ENCODE data around the gene IGFBP3. TPM values are rescaled to one million over a fixed set of nuclear protein-coding genes. Genes with fewer than 3 reads are reported as not detected.
A peak's percentile ranks its signal among the peaks of the same experiment; 100 is the strongest.

IGFBP3 gene
- polyA plus RNA-seq, 1 donor, result 62.6 TPM

DNA sequence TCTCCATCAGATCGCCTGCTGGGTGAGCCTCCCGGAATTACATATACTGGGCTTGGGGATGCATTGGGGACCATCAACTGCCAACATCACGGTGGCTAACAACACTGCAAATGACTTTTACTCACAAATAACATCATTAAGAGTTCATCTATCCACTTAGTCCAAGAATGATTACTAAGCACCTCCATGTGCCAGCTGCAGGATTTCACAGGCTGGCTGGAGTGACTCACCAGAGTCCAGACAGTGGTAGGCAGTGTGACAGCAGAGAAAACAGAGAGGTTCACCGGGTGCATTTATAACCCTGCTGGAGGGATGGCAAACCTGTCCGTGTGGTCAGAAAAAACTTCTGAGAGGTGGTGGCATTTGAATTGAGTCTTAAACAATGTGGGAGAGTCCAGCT is 3.2 kb upstream of the IGFBP3 start:
- DNase-seq, result no peak

- no peak for DNase-seq
Measured at GRCh38 chr7:45923818-45924217, 2.7 kb upstream of the IGFBP3 start.

DNA sequence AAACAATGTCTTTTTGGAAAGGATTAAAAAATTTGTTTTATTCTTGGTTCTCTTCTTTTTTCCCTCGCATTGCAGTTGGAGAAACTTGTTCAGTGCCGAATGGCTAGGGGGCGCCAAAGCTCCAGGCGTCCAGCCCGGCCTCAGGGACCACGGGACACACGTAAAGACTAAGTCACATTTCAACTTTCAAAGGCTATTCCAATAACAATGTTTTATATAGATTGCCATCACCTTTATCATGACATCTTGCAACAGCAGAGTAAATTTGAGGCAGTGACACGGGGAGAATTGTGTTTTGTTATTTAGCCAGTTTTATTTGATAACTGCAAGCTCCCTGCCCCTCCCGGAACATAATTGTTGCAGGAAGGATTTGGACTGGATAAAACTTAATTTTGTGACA is 2.2 kb upstream of the IGFBP3 start:
- DNase-seq, result peak; percentile 72

GRCh38 chr7:45922810-45923209 is 1.7 kb upstream of the IGFBP3 start:
- DNase-seq, result peak; percentile 10

- DNase-seq, result peak; percentile 82
Measured at GRCh38 chr7:45921699-45922519, 837 bp upstream of the IGFBP3 start.

GRCh38 chr7:45921381-45921698 is 268 bp upstream of the IGFBP3 start:
- DNase-seq, result no peak

- DNase-seq, result peak; percentile 10
Measured at GRCh38 chr7:45919993-45920459, 1.0 kb downstream of the IGFBP3 start.

DNA sequence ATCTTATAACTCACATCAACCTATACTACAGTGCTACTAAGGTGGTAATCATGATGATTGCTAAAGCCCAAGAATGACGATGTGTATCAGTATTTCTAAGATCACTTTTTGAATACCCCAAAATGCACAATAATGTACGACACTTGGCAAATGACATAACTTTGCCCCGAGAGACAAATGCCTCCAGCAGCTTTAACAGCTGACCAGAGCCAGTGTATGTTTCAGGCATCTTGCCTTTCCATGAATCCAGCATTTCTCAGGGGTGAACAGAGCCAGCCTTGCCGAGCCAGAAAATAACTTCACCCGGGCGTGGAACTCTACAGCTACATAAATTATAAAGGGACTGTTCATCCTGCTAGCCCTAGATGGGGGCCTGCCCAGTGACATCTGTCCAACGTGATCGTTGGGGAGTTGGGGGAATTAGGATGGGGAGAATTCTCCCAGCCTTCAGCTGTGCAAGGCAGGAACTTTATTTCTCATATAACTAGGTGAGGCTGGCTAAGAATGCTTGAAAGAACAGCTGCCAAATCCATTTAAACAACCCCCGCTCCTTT is 1.8 kb downstream of the IGFBP3 start:
- DNase-seq, result no peak

- DNase-seq, result no peak
Measured at GRCh38 chr7:45918556-45918955, 2.5 kb downstream of the IGFBP3 start.

DNA sequence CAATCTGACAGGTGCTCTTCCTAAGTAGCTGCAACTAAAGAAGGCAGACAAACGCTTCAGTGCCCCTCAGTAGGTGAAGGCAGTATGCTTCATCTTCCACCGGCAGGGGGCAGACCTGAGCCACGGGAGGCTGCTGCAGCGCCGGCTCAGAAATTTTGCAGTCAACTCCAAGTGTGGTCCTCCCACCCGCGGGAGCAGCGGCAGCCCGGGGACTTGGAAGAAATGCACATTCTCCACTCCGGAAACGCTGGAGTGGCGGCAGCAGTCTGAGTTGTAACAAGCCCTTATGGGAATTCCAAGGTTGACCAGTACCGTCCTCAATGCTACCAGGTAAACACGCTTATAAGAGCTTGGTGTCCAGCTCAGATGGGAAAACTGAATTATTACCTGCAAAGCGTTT is 3.4 kb downstream of the IGFBP3 start:
- DNase-seq, result peak; percentile 67

DNA sequence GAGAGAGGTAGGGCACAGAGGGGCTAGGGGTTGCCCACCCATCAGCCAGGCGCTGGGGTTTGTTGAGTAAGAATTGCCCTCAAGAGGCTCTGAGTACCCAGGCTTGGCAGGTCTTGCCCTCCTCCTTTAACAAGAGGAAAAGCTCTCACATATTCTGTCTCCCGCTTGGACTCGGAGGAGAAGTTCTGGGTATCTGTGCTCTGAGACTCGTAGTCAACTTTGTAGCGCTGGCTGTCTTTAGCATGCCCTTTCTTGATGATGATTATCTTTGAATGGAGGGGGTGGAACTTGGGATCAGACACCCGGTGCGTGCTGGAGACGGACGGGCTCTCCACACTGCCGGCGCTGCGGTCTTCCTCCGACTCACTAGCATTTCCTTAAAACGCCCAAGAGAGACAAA is 4.0 kb downstream of the IGFBP3 start:
- DNase-seq, result no peak

- DNase-seq, result no peak
Measured at GRCh38 chr7:45915606-45916005, 5.5 kb downstream of the IGFBP3 start.

- no peak for DNase-seq
Measured at GRCh38 chr7:45914911-45915310, 6.2 kb downstream of the IGFBP3 start.

- DNase-seq, result no peak
Measured at GRCh38 chr7:45912972-45913371, 8.1 kb downstream of the IGFBP3 start.

GRCh38 chr7:45911311-45911710 is 9.8 kb downstream of the IGFBP3 start:
- no peak for DNase-seq

DNA sequence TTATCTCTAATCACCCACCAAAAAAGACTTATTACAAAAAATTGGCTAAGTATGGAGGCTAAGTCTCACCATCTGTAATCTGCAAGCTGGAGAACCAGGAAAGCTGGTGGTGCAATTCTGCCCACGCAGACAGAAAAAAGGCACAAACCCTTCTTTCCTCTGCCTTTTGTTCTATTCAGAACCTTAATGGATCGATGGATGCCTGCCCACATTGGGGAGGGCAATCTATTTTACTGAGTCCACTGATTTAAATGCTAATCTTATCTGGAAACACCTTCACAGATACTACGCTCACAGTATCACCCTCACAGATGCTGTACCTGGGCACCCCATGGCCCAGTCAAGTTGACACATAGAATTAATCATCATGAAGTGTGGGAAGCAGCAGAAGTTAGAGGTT is 10.2 kb downstream of the IGFBP3 start:
- DNase-seq, result no peak

DNA sequence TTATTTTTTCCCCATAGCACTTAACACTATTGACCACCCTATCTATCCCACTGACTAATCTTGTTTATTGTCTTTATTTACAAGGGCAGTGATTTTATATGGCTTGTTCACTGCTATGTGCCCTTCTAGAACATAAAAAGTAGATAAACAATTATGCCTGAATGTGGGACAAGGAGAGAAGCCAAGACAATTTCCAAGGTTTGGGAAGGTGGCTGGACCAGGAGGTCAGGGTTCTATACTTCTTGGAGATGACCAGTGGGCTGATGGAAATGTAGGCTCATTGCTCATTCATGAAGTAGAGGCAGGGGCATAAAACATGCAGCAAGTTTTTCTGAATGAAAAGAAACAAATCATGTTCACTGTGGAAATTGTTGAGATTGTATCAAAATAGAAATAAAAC is 11.5 kb downstream of the IGFBP3 start:
- DNase-seq, result no peak

GRCh38 chr7:45902820-45903219 is 18.3 kb downstream of the IGFBP3 start:
- DNase-seq, result no peak

DNA sequence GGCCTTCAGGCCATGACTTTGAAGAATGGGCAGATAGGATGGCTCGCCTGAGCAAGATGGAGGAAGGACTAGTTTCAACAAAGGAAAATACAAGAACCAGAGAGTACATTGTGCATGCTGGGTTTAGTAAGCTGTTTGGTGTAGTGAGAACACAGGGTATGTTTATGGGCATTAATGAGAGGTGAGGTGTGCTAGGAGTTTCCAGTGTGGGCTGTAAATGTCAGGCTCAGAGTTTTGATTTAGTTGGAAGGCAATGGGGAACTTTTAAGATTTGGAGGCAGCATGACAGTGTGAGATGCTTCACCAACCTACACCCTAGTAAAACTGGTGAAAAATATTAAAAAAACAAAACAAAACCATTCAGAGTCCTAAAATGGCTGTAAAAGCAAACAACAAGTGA is 19.5 kb downstream of the IGFBP3 start:
- DNase-seq, result no peak

GRCh38 chr7:45898222-45898621 is 22.9 kb downstream of the IGFBP3 start:
- DNase-seq, result no peak

DNA sequence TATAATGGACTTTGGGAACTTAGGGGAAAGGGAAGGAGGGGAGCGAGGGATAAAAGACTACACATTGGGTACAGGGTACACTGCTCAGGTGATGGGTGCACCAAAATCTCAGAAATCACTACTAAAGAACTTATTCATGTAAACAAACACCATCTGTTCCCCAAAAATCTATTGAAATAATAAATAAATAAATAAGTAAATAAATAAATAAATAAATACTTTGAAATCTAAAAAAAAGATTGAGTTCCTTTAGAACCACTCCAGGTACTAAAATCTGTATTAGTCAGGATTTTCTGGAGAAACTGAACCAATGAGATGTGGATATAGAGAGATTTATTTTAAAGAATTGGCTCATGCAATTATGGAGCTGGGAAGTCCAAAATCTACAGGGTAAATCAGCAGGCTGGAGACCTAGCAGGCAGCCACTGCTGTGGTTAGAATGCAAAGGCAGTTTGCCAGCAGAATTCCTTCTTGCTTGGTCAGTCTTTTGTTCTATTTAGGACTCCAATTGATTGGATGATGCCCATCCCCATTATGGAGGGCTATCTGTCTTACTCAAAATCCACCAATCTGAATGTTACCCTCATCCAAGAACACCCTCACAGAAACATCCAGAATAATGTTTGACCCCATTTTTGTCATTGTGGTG is 23.9 kb downstream of the IGFBP3 start:
- DNase-seq, result no peak

DNA sequence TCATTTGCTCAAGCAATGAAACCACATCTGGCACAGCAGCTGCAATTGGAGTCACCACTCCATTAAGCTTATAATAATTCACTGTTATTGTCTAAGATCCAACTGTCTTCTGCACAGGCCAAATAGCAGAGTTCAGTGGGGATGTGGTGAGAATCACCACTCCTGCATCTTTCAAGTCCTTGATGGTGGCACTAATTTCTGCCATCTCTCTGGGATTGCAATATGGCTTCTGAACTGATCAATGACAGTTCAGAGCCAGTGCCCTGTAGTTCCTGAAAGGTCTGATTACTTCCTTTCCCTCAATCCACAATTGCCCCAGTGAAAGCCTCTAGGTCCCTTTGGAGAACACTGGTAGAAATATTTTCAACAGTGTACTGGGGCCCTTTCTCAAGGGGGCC is 26.4 kb downstream of the IGFBP3 start:
- no peak for DNase-seq

DNA sequence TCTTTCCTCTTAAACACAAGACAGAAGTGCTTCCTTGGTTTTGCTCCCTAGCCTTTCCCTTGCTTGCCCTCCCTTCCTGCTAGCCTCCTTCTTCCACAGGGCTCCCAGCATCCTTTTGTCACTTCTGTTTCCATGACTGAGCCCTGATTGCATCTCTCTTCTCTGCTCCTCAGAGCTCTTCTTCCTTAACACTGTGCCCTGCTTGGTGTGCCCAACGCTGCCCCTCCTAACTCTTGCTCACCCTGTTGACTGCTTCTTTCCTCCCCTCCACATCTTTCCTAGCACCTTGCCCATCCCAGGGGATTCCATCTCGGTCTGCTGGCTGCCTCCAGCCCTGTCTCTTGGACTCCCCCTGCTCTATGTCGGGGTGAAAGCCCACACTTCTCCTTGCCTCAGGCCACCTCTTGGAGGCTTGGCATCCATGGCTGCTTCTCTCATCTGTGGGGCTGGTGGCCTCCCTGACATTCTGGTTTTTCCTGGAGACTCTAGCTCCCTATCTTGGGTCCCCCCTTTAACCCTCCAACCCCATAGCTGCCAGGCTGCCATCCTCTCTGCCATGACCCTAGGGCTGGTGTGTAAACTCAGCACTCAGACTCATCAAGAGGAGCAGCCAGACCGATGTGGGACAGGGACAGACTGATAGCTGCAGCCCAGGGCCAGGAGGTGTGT is 26.9 kb downstream of the IGFBP3 start:
- DNase-seq, result no peak

All from left kidney (tissue), 2 donors.